GM23338 (cell line): ENCODE results near the gene RETSAT. TPM values are rescaled to one million over a fixed set of nuclear protein-coding genes. Genes with fewer than 3 reads are reported as not detected.

Experiments used
- ATAC-seq: fragments of 200-7000 bp; cut with Tn5 transposase; 3 replicates; pipeline ENCODE4 v1.9.1; 2020
- DNase-seq: peaks from one replicate; pipeline ENCODE4 v3.0.0-alpha.2; 2015; ENCODE audit warnings: low spot score
- H2AFZ ChIP-seq: fragments of 200-600 bp; sonication (generic); 2 replicates; pipeline ENCODE4 v1.8.0; 2016; ENCODE audit warnings: antibody characterized with exemption, mild to moderate bottlenecking, moderate library complexity
- H3F3A ChIP-seq: fragments of 200-600 bp; sonication (generic); replicated peaks from 2 replicates; pipeline ENCODE4 v1.8.0; 2017; ENCODE audit warnings: antibody characterized with exemption, mixed run types, low read depth
- H3K27ac ChIP-seq: fragments of 200-600 bp; sonication (generic); 2 replicates; pipeline ENCODE4 v1.6.1; 2016; ENCODE audit warnings: low read depth
- H3K27me3 ChIP-seq: fragments of 200-600 bp; sonication (generic); 2 replicates; pipeline ENCODE4 v1.8.0; 2016; ENCODE audit warnings: mild to moderate bottlenecking, mixed run types, moderate library complexity; ENCODE audit not compliant: insufficient read depth
- H3K36me3 ChIP-seq: fragments of 200-600 bp; sonication (generic); 2 replicates; pipeline ENCODE4 v1.8.0; 2016; ENCODE audit warnings: mild to moderate bottlenecking; ENCODE audit not compliant: insufficient read depth
- H3K4me1 ChIP-seq: fragments of 200-600 bp; sonication (generic); 2 replicates; pipeline ENCODE4 v1.8.0; 2016; ENCODE audit warnings: mild to moderate bottlenecking, moderate library complexity; ENCODE audit not compliant: insufficient read depth
- H3K4me2 ChIP-seq: fragments of 200-600 bp; sonication (generic); 2 replicates; pipeline ENCODE4 v1.7.1; 2017; ENCODE audit warnings: mixed run types
- H3K4me3 ChIP-seq: fragments of 200-600 bp; sonication (generic); 2 replicates; pipeline ENCODE4 v1.6.1; 2016; ENCODE audit warnings: mixed run types
- H3K79me2 ChIP-seq: fragments of 200-600 bp; sonication (generic); replicated peaks from 2 replicates; pipeline ENCODE4 v1.8.0; 2017; ENCODE audit warnings: mild to moderate bottlenecking; ENCODE audit not compliant: insufficient read depth
- H3K9me2 ChIP-seq: fragments of 200-600 bp; sonication (generic); 2 replicates; pipeline ENCODE4 v1.8.0; 2017; ENCODE audit not compliant: insufficient read depth
- H4K20me1 ChIP-seq: fragments of 200-600 bp; sonication (generic); replicated peaks from 2 replicates; pipeline ENCODE4 v1.8.0; 2017; ENCODE audit warnings: mild to moderate bottlenecking; ENCODE audit not compliant: insufficient read depth
- H3K27ac Mint-ChIP-seq: 2 replicates; pipeline ENCODE4 v1.8.0; 2020; ENCODE audit warnings: inconsistent platforms, mild to moderate bottlenecking, moderate library complexity, mixed read lengths
- H3K27me3 Mint-ChIP-seq: 3 replicates; pipeline ENCODE4 v1.8.0; 2022; ENCODE audit warnings: low read depth, mild to moderate bottlenecking, moderate library complexity, mixed read lengths, inconsistent platforms; ENCODE audit not compliant: insufficient read depth, poor library complexity
- H3K36me3 Mint-ChIP-seq: 3 replicates; pipeline ENCODE4 v1.8.0; 2021; ENCODE audit warnings: low read depth, mild to moderate bottlenecking, inconsistent platforms, moderate library complexity, mixed read lengths
- H3K4me1 Mint-ChIP-seq: 3 replicates; pipeline ENCODE4 v1.8.0; 2020; ENCODE audit warnings: mild to moderate bottlenecking, inconsistent platforms, mixed read lengths
- H3K4me3 Mint-ChIP-seq: 3 replicates; pipeline ENCODE4 v1.8.0; 2021; ENCODE audit warnings: moderate library complexity, mild to moderate bottlenecking, inconsistent platforms, mixed read lengths
- H3K9me3 Mint-ChIP-seq: 3 replicates; pipeline ENCODE4 v1.8.0; 2020; ENCODE audit warnings: moderate library complexity, mild to moderate bottlenecking, inconsistent platforms, mixed read lengths
- CREB1 ChIP-seq: fragments of 250-450 bp; sonication (Bioruptor Pico); IDR thresholded peaks from 2 replicates; pipeline ENCODE4 v1.5.0; 2020; ENCODE audit warnings: low read depth, mild to moderate bottlenecking, moderate library complexity
- EZH2 ChIP-seq: fragments of 200-600 bp; sonication (generic); IDR thresholded peaks from one replicate; pipeline ENCODE4 v1.8.0; 2017; ENCODE audit warnings: antibody characterized with exemption, mild to moderate bottlenecking, low read depth; ENCODE audit not compliant: unreplicated experiment
- EZH2phosphoT487 ChIP-seq: fragments of 200-600 bp; sonication (generic); IDR thresholded peaks from one replicate; pipeline ENCODE4 v1.8.1; 2018; ENCODE audit warnings: antibody characterized with exemption; ENCODE audit not compliant: unreplicated experiment
- JUNB ChIP-seq: IDR thresholded peaks from one replicate; pipeline ENCODE4 v1.6.1; 2016; ENCODE audit warnings: antibody characterized with exemption; ENCODE audit not compliant: unreplicated experiment
- NANOG ChIP-seq: IDR thresholded peaks from 2 replicates; pipeline ENCODE4 v1.6.1; 2016; ENCODE audit warnings: antibody characterized with exemption, borderline replicate concordance
- POLR2AphosphoS5 ChIP-seq: IDR thresholded peaks from 2 replicates; pipeline ENCODE4 v1.6.1; 2016; ENCODE audit warnings: antibody characterized with exemption, low read depth
- STAT1 ChIP-seq: IDR thresholded peaks from one replicate; pipeline ENCODE4 v1.6.1; 2016; ENCODE audit warnings: antibody characterized with exemption; ENCODE audit not compliant: unreplicated experiment
- ZNF114 ChIP-seq: fragments of 250-450 bp; sonication (Bioruptor Pico); IDR thresholded peaks from 2 replicates; pipeline ENCODE4 v1.5.0; 2020; ENCODE audit warnings: mild to moderate bottlenecking, moderate library complexity
- ZNF331 ChIP-seq: fragments of 250-450 bp; sonication (Bioruptor Pico); IDR thresholded peaks from 2 replicates; pipeline ENCODE4 v1.5.0; 2020; ENCODE audit warnings: low read depth, mild to moderate bottlenecking, moderate library complexity
- ZNF462 ChIP-seq: fragments of 250-450 bp; sonication (Bioruptor Pico); IDR thresholded peaks from 2 replicates; pipeline ENCODE4 v1.5.0; 2020; ENCODE audit warnings: mild to moderate bottlenecking, moderate library complexity
- polyA plus RNA-seq: library from polyadenylated mRNA; unstranded; fragments of >200 nt; fragmentation: Nextera tagmentation; extraction: Ambion mirVana; gene quantifications from 2 replicates; pipeline ENCODE4 v1.2.1, GENCODE V29; 2016
- total RNA-seq: library from RNA; depleted of rRNA; stranded (reverse); fragments of >200 nt; shearing (Covaris generic); gene quantifications from 2 replicates; pipeline ENCODE4 v1.2.3, GENCODE V29; 2014
- TF ChIP-seq, protein P1 (sequence below): IDR thresholded peaks from 2 replicates; pipeline ENCODE4 v1.6.1; 2016; ENCODE audit warnings: antibody characterized with exemption
- TF ChIP-seq, protein P2 (sequence below), 2 experiments: fragments of 200-600 bp in 1 of 2; sonication (generic) in 1 of 2; conservative IDR thresholded peaks; 2 replicates each; pipeline versions ENCODE4 v1.5.1 to v1.6.1; 2016 to 2017; ENCODE audit warnings: antibody characterized with exemption in 2 of 2, low read depth in 2 of 2, mild to moderate bottlenecking in 2 of 2, moderate library complexity in 1 of 2
- TF ChIP-seq, protein P3 (sequence below): IDR thresholded peaks from one replicate; pipeline ENCODE4 v1.6.1; 2018; ENCODE audit warnings: antibody characterized with exemption; ENCODE audit not compliant: unreplicated experiment

RETSAT gene
- total and polyA plus RNA-seq, 2 experiments from 2014 or later = 2.3 to 16.4 TPM

DNA sequence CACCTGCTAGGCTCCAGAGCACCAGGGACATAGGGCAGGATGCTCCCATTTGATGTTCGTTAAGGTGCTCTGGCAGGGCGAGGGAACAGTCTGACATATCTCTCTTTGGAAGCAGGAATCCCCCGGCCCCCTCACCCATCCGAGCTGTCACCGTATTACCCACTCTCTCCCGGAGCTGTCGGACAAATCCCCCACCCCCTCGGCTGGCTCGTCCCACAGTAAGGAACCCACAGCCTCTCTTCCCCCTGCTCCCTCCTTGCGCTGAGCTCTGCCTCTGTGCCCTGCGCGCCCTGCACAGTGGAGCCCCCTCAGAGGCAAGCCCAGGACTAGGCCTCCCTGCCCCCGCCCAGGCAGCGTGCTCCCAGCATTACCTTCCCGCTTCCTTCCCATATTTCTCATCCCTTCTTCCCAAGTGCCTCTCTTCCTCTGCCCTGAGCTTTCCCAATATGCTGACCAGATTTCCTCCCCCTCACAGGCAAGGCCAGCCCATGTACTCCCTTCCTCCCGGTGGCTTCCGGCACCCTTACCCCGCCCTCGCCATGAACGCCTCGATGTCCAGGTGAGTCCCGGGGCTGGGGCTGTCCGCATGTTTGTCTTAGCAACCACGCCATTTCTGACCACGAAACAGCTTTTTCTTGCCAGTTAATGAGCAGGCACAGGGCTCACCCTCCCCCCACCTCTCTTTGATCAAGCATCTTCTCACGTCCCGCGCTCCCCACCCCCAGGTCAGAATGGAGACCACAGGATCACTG is 50.4 kb downstream of the RETSAT start (continued):
- no peak for TF ChIP-seq ZNF462 (CRISPR knock-in tag)

DNA sequence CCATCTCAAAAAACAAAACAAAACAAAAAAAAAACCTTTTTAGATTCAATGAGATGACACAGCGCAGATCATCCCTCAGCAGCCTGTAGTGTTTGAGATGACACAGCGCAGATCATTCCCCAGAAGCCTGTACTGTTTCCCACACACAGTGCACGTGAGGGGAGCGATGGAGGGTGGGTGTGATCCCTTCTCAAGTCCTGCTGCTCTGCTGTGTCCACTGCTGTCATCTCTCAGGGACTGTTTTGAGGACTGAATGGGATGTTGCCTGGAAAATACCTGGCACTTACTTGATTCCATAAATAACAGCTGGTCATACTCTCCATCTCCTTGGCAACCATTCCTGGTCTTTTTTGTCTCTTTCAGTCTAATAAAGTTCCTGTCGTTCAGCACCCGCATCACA is 52.2 kb downstream of the RETSAT start:
- Histone ChIP-seq H2AFZ (no peak overlapping the region), H3F3A (peaks cover 38% of the 10 kb centered on the region), H3K79me2 (peaks cover 12% of the 10 kb centered on the region), H3K4me2 (no peak overlapping the region), H4K20me1 (peaks cover 27% of the 10 kb centered on the region), H3K36me3 (peaks cover 22% of the 10 kb centered on the region; the same call in 1 of the 2 replicates), H3K4me3 (no peak overlapping the region), H3K27me3 (no peaks in the 10 kb centered on the region), H3K27ac (no peak overlapping the region), H3K4me1 (no peaks in the 10 kb centered on the region), H3K9me2 (no peaks in the 10 kb centered on the region)
- no peaks in the 10 kb centered on the region for H3K9me3 Mint-ChIP-seq
- TF ChIP-seq ZNF331 (CRISPR knock-in tag) (no peak), POLR2AphosphoS5 (no peak), NANOG (no peak), JUNB (no peak), ZNF114 (CRISPR knock-in tag) (no peak), EZH2 (no peak), STAT1 (no peak), CREB1 (CRISPR knock-in tag) (no peak), EZH2phosphoT487 (no peak)
- TF ChIP-seq, protein P1, sequence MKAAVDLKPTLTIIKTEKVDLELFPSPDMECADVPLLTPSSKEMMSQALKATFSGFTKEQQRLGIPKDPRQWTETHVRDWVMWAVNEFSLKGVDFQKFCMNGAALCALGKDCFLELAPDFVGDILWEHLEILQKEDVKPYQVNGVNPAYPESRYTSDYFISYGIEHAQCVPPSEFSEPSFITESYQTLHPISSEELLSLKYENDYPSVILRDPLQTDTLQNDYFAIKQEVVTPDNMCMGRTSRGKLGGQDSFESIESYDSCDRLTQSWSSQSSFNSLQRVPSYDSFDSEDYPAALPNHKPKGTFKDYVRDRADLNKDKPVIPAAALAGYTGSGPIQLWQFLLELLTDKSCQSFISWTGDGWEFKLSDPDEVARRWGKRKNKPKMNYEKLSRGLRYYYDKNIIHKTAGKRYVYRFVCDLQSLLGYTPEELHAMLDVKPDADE = no peak
- TF ChIP-seq, protein P2, sequence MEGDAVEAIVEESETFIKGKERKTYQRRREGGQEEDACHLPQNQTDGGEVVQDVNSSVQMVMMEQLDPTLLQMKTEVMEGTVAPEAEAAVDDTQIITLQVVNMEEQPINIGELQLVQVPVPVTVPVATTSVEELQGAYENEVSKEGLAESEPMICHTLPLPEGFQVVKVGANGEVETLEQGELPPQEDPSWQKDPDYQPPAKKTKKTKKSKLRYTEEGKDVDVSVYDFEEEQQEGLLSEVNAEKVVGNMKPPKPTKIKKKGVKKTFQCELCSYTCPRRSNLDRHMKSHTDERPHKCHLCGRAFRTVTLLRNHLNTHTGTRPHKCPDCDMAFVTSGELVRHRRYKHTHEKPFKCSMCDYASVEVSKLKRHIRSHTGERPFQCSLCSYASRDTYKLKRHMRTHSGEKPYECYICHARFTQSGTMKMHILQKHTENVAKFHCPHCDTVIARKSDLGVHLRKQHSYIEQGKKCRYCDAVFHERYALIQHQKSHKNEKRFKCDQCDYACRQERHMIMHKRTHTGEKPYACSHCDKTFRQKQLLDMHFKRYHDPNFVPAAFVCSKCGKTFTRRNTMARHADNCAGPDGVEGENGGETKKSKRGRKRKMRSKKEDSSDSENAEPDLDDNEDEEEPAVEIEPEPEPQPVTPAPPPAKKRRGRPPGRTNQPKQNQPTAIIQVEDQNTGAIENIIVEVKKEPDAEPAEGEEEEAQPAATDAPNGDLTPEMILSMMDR (conservative IDR thresholded peaks at IDR 0.05; ENCODE audit: low read depth in 2 of 2) = no peak
- TF ChIP-seq, protein P3, sequence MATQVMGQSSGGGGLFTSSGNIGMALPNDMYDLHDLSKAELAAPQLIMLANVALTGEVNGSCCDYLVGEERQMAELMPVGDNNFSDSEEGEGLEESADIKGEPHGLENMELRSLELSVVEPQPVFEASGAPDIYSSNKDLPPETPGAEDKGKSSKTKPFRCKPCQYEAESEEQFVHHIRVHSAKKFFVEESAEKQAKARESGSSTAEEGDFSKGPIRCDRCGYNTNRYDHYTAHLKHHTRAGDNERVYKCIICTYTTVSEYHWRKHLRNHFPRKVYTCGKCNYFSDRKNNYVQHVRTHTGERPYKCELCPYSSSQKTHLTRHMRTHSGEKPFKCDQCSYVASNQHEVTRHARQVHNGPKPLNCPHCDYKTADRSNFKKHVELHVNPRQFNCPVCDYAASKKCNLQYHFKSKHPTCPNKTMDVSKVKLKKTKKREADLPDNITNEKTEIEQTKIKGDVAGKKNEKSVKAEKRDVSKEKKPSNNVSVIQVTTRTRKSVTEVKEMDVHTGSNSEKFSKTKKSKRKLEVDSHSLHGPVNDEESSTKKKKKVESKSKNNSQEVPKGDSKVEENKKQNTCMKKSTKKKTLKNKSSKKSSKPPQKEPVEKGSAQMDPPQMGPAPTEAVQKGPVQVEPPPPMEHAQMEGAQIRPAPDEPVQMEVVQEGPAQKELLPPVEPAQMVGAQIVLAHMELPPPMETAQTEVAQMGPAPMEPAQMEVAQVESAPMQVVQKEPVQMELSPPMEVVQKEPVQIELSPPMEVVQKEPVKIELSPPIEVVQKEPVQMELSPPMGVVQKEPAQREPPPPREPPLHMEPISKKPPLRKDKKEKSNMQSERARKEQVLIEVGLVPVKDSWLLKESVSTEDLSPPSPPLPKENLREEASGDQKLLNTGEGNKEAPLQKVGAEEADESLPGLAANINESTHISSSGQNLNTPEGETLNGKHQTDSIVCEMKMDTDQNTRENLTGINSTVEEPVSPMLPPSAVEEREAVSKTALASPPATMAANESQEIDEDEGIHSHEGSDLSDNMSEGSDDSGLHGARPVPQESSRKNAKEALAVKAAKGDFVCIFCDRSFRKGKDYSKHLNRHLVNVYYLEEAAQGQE = no peak
- no peak for DNase-seq
- peaks cover 28% of the 10 kb centered on the region for H3K27me3 Mint-ChIP-seq
- no peak overlapping the region for H3K4me3 Mint-ChIP-seq
- no peak for ATAC-seq
- H3K27ac Mint-ChIP-seq = peak overlapping the region; percentile 66
- peaks cover 65% of the 10 kb centered on the region for H3K36me3 Mint-ChIP-seq
- H3K4me1 Mint-ChIP-seq = peaks cover 28% of the 10 kb centered on the region
